WTC11 (cell line): Measurements from ENCODE around the gene SREBF2.

ENCODE experiments used
- ATF1 ChIP-seq: sonication (generic); formaldehyde crosslinking; IDR thresholded peaks from 2 replicates; pipeline ENCODE4 v1.8.1; 2023; ENCODE audit warnings: mild to moderate bottlenecking, moderate library complexity, missing genetic modification reagents
- FOXJ3 ChIP-seq: sonication (generic); formaldehyde crosslinking; IDR thresholded peaks from 2 replicates; pipeline ENCODE4 v1.9.0; 2021; ENCODE audit warnings: missing genetic modification reagents, mild to moderate bottlenecking, borderline replicate concordance
- MYBL2 ChIP-seq: sonication (generic); formaldehyde crosslinking; IDR thresholded peaks from 2 replicates; pipeline ENCODE4 v1.8.1; 2023; ENCODE audit warnings: mild to moderate bottlenecking, moderate library complexity, missing genetic modification reagents
- NFYB ChIP-seq: sonication (generic); formaldehyde crosslinking; conservative IDR thresholded peaks from 2 replicates; pipeline ENCODE4 v1.8.0; 2022; ENCODE audit warnings: low read depth, missing genetic modification reagents
- NR3C1 ChIP-seq: sonication (generic); formaldehyde crosslinking; conservative IDR thresholded peaks from 2 replicates; pipeline ENCODE4 v1.8.1; 2023; ENCODE audit warnings: low read depth, mild to moderate bottlenecking, missing genetic modification reagents
- OVOL2 ChIP-seq: fragments of 250-450 bp; sonication (Bioruptor Pico); IDR thresholded peaks from 2 replicates; pipeline ENCODE4 v1.9.0; 2021; ENCODE audit warnings: mild to moderate bottlenecking, borderline replicate concordance
- SMAD3 ChIP-seq: sonication (generic); formaldehyde crosslinking; IDR thresholded peaks from 2 replicates; pipeline ENCODE4 v1.8.0; 2022; ENCODE audit warnings: missing genetic modification reagents, mild to moderate bottlenecking, borderline replicate concordance
- ZNF219 ChIP-seq: sonication (generic); formaldehyde crosslinking; IDR thresholded peaks from 2 replicates; pipeline ENCODE4 v1.8.0; 2023; ENCODE audit warnings: missing genetic modification reagents, mild to moderate bottlenecking, borderline replicate concordance
- TF ChIP-seq, protein P1 (sequence below): fragments of 200-600 bp; IDR thresholded peaks from 2 replicates; pipeline ENCODE4 v1.8.0; 2022; ENCODE audit warnings: antibody characterized with exemption
- TF ChIP-seq, protein P2 (sequence below): sonication (generic); formaldehyde crosslinking; IDR thresholded peaks from 2 replicates; pipeline ENCODE4 v1.8.1; 2022; ENCODE audit warnings: low read depth, missing genetic modification reagents, borderline replicate concordance
- TF ChIP-seq, protein P3 (sequence below): sonication (generic); formaldehyde crosslinking; IDR thresholded peaks from 2 replicates; pipeline ENCODE4 v1.8.0; 2022; ENCODE audit warnings: mild to moderate bottlenecking, missing genetic modification reagents

DNA sequence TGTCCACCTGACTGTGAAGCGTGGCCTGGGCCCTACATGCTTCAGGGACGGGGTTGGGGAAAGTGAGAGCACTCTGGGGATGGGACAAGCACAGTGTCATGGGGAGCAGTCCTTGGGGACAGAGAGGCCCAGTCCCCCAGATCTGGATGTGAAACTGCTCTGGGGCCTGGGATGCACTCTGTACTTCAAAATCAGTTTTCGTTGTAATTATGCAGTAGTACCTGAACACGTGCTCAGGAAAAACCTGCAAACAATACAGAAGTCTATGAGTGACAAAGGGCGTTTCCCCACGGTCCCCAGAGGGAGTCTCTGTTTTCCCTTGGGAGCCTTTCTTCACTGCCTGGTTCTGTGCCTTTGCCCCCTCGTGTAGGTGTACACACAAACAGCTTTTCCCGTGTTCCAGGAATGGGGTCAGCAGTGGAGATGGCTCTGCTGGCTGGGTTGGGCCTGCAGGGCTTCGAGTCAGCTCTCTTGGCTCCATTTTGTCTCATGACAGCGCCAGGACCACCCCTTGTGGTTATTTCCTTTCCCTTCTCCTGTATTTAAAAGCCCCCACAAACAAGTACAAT lies 98.9 kb downstream of the SREBF2 start:
- TF ChIP-seq NFYB = no peak
- TF ChIP-seq, protein P1, sequence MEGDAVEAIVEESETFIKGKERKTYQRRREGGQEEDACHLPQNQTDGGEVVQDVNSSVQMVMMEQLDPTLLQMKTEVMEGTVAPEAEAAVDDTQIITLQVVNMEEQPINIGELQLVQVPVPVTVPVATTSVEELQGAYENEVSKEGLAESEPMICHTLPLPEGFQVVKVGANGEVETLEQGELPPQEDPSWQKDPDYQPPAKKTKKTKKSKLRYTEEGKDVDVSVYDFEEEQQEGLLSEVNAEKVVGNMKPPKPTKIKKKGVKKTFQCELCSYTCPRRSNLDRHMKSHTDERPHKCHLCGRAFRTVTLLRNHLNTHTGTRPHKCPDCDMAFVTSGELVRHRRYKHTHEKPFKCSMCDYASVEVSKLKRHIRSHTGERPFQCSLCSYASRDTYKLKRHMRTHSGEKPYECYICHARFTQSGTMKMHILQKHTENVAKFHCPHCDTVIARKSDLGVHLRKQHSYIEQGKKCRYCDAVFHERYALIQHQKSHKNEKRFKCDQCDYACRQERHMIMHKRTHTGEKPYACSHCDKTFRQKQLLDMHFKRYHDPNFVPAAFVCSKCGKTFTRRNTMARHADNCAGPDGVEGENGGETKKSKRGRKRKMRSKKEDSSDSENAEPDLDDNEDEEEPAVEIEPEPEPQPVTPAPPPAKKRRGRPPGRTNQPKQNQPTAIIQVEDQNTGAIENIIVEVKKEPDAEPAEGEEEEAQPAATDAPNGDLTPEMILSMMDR = no peak
- TF ChIP-seq MYBL2 = no peak
- no peak for TF ChIP-seq OVOL2 (CRISPR knock-in tag)
- TF ChIP-seq FOXJ3 (CRISPR knock-in tag) = no peak
- TF ChIP-seq, protein P2, sequence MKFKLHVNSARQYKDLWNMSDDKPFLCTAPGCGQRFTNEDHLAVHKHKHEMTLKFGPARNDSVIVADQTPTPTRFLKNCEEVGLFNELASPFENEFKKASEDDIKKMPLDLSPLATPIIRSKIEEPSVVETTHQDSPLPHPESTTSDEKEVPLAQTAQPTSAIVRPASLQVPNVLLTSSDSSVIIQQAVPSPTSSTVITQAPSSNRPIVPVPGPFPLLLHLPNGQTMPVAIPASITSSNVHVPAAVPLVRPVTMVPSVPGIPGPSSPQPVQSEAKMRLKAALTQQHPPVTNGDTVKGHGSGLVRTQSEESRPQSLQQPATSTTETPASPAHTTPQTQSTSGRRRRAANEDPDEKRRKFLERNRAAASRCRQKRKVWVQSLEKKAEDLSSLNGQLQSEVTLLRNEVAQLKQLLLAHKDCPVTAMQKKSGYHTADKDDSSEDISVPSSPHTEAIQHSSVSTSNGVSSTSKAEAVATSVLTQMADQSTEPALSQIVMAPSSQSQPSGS = no peak
- no peak for TF ChIP-seq SMAD3 (CRISPR knock-in tag)
- no peak for TF ChIP-seq NR3C1
- no peak for TF ChIP-seq ZNF219
- TF ChIP-seq ATF1 (CRISPR knock-in tag) = no peak
- TF ChIP-seq, protein P3, sequence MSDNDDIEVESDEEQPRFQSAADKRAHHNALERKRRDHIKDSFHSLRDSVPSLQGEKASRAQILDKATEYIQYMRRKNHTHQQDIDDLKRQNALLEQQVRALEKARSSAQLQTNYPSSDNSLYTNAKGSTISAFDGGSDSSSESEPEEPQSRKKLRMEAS (CRISPR knock-in tag) = no peak
